KG1 (cell line): ENCODE measurements around the gene STK39.

ENCODE experiments used
- DNase-seq: peaks from one replicate; lab custom pipeline; 2025; lab: John Stamatoyannopoulos, UW

The STK39 gene

GRCh38 chr2:167955264-167955906 lies 292.0 kb downstream of the STK39 start:
- no peak for DNase-seq

- no peak for DNase-seq
Measured at GRCh38 chr2:167954495-167954894, 292.9 kb downstream of the STK39 start.

GRCh38 chr2:167953776-167954175 lies 293.6 kb downstream of the STK39 start:
- no peak for DNase-seq

- DNase-seq = no peak
Measured at GRCh38 chr2:167950571-167950970, 296.8 kb downstream of the STK39 start.

GRCh38 chr2:167946441-167946841 lies 301.0 kb downstream of the STK39 start:
- no peak for DNase-seq

GRCh38 chr2:167945660-167946368 lies 301.6 kb downstream of the STK39 start:
- no peak for DNase-seq

- DNase-seq = no peak
Measured at GRCh38 chr2:167944825-167945659, 302.4 kb downstream of the STK39 start.

GRCh38 chr2:167943897-167944296 lies 303.5 kb downstream of the STK39 start:
- DNase-seq = no peak

- no peak for DNase-seq
Measured at GRCh38 chr2:167943368-167943767, 304.0 kb downstream of the STK39 start.

GRCh38 chr2:167942366-167943081 lies 304.9 kb downstream of the STK39 start:
- no peak for DNase-seq

- no peak for DNase-seq
Measured at GRCh38 chr2:167941604-167942003, 305.8 kb downstream of the STK39 start.

GRCh38 chr2:167940734-167941507 lies 306.5 kb downstream of the STK39 start:
- no peak for DNase-seq

- no peak for DNase-seq
Measured at GRCh38 chr2:167940346-167940725, 307.1 kb downstream of the STK39 start.

- no peak for DNase-seq
Measured at GRCh38 chr2:167939514-167940345, 307.7 kb downstream of the STK39 start.

GRCh38 chr2:167937403-167937802 lies 310.0 kb downstream of the STK39 start:
- DNase-seq = no peak

GRCh38 chr2:167935803-167936110 lies 311.6 kb downstream of the STK39 start:
- DNase-seq = no peak

GRCh38 chr2:167933097-167933814 lies 314.1 kb downstream of the STK39 start:
- DNase-seq = no peak

GRCh38 chr2:167932123-167932693 lies 315.2 kb downstream of the STK39 start:
- no peak for DNase-seq

- DNase-seq = no peak
Measured at GRCh38 chr2:167929484-167929883, 317.9 kb downstream of the STK39 start.

- DNase-seq = no peak
Measured at GRCh38 chr2:167928434-167928833, 319.0 kb downstream of the STK39 start.
